Measurements from ENCODE around the gene CEP170. TPM values are rescaled to one million over a fixed set of nuclear protein-coding genes. Genes with fewer than 3 reads are reported as not detected.
"Not testable (repeated sequence)": the region's sequence is repeated elsewhere in the genome, so short reads cannot be mapped to it uniquely, and the experiment has no call there.

Gene CEP170
- total RNA-seq, 1 experiment from 2014 or later = 105 TPM

GRCh38 chr1:243183176-243183575 is 71.9 kb downstream of the CEP170 start:
- DNase-seq (ENCODE audit: low read depth) = peak; percentile 66

- peak; percentile 4 for DNase-seq (ENCODE audit: low read depth)
These were observed 75.4 kb downstream of the CEP170 start for GRCh38 chr1:243179720-243180119.

DNA sequence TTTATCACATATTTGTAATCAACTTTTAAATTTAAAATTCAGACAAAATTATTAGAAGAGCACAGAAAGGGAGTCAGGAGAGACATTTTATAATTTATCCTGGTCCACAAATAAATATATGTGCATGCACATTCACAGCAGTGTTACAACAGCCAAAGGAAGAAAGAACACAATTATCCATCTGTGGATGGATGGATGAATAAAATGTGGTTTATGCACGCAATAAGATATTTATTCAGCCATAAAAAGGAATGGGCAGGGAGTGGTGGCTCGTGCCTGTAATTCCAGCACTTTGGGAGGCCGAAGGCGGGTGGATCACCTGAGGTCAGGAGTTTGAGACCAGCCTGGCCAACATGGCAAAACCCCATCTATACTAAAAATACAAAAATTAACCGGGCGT is 77.3 kb downstream of the CEP170 start:
- not testable (repeated sequence) for DNase-seq (ENCODE audit: low read depth)

GRCh38 chr1:243173758-243174369 is 81.2 kb downstream of the CEP170 start:
- DNase-seq (ENCODE audit: low read depth) = not testable (repeated sequence)

- not testable (repeated sequence) for DNase-seq (ENCODE audit: low read depth)
These were observed 90.2 kb downstream of the CEP170 start for GRCh38 chr1:243164911-243165310.

- DNase-seq (ENCODE audit: low read depth) = not testable (repeated sequence)
These were observed 104.2 kb downstream of the CEP170 start for GRCh38 chr1:243150906-243151305.

DNA sequence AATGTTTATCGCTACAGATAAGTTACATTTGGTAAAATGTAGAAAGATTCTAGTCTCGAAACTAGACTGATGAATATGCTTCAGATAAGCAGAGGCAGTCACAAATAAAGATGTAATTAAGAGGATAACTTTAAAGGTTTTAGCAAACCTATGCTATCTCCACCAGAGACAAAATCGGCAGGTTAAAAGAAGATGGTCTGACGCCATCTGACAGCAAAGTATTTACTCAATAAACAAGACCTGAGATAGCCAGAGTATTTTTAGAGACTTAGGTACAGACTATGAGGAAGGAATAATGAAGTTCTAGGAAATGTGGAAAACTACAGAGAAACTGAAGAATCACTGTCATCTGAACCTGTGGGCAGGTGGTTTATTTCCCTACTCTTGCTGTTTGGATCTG is 106.0 kb downstream of the CEP170 start:
- not testable (repeated sequence) for DNase-seq (ENCODE audit: low read depth)

GRCh38 chr1:243147351-243147750 is 107.7 kb downstream of the CEP170 start:
- not testable (repeated sequence) for DNase-seq (ENCODE audit: low read depth)

DNA sequence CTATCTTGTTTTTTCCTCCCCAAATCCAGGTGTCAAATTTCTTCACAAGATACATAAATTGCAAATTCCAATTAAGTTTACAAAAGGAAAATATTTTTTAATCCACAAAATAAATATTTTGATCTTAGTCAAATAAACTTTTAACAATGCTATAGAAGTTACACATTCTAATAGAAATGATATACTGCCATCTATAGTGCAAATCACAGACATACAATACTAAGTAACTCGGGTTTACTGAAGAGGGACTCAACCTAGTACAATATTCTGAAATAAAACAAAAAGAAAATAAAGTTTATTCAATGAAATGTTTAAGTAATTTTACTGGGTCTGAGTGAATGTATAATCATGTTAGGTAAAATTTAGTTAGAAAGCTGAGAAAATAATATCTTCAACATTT is 114.6 kb downstream of the CEP170 start:
- DNase-seq (ENCODE audit: low read depth) = not testable (repeated sequence)

- not testable (repeated sequence) for DNase-seq (ENCODE audit: low read depth)
These were observed 132.1 kb downstream of the CEP170 start for GRCh38 chr1:243122876-243123409.

DNA sequence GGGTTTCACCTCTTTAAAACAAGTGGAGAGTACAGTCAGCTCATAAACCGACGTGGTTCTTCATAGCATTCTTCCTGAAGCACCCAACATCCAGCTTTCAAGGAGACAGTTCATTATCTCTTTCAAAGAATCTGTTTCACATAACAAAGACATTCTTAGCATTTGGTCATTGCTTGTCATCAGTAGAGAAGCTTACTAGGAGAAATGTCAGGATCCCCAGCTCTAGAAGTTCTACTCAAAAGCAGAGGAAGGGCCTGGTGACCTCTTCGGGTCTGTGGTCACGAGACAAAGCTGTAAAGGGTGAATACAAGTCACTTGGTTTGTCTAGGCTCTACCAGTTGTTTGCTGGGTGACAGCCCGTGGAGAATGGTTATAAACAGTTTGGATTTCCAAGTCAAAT is 133.1 kb downstream of the CEP170 start:
- DNase-seq (ENCODE audit: low read depth) = not testable (repeated sequence)

- not testable (repeated sequence) for DNase-seq (ENCODE audit: low read depth)
These were observed 136.3 kb downstream of the CEP170 start for GRCh38 chr1:243118601-243119322.

DNA sequence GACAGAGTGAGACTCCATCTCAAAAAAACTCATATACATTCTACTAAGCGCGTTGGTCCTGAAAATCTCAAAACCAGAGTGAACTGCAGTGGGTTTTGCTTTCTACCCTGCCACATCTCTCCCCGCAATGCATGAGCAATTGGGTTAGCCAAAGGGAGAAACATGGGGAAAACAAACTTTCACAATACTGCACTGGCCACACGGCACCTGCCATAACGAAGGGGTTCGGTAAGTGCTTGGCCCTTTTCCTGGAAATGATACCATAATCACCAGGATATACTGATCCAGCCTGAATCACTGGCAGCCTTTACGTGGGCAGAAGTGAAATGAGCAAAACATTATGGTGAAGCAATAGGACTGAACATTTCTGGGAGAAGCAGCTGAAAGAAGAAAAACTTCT is 138.9 kb downstream of the CEP170 start:
- peak; percentile 76 for DNase-seq (ENCODE audit: low read depth)

DNA sequence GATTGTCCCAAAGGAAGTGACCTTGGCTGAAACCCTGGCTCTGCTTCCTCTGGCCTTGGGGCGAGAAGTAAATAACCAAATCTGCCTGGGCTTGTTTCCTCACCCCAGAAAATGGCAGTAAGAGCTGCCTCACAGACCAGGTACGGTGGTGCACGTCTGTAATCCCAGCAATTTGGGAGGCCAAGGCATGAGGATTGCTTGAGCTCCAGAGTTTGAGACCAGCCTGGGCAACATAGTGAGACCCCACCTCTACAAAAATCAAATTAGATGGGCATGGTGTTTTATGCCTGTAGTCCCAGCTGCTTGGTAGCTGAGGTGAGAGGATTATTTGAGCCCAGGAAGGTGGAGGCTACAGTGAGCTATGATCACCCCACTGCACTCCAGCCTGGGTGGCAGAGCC is 140.3 kb downstream of the CEP170 start:
- not testable (repeated sequence) for DNase-seq (ENCODE audit: low read depth)

DNA sequence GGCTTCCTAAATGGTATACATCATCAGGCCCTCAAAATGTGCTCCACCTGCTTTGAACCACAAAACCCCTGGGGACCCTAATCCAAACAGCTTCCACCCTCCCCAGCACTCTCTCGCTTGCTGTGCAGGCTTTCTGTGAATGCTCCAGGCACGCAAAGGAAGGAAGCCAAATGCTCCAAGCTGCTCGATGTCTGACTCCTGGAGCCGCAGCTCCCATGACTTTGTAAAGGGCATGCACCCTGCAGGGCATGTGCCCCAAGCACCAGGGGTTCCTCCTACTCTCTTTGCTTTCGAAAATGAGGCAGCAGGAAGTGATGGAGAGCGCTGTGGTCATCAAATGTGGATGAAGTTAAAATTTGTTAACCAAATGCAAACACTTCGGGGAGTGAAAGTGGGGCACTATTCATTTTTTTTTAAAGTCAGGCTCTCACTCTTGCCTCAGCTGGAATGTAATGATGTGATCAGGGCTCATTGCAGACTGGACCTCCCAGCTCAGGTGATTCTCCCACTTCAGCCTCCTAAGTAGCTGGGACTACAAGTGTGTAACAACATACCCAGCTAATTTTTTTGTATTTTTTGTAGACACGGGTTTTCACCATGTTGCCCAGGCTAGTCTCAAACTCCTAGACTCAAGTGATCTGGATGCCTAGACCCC is 140.9 kb downstream of the CEP170 start:
- DNase-seq (ENCODE audit: low read depth) = peak; percentile 96

DNA sequence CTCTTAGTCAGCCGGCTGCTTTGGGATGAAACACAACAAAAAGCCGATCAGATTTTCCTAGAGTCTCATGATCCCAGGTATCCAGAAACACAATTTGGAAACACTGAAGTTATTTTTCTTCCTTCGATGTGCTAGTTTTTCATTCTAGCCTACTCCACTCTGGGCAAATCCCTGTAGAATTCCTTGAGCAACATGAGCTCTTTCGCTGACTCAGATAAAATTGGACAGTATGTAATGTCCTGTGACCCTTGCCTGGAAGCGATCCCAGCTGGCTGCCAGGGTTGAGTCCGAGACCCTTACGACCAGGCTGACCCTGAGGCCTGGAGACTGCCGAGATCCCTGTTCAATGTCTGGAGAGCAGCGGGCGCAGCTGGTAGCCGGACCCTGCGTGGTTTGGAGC is 147.9 kb downstream of the CEP170 start:
- DNase-seq (ENCODE audit: low read depth) = not testable (repeated sequence)

GRCh38 chr1:243105652-243106332 is 149.3 kb downstream of the CEP170 start:
- not testable (repeated sequence) for DNase-seq (ENCODE audit: low read depth)

DNA sequence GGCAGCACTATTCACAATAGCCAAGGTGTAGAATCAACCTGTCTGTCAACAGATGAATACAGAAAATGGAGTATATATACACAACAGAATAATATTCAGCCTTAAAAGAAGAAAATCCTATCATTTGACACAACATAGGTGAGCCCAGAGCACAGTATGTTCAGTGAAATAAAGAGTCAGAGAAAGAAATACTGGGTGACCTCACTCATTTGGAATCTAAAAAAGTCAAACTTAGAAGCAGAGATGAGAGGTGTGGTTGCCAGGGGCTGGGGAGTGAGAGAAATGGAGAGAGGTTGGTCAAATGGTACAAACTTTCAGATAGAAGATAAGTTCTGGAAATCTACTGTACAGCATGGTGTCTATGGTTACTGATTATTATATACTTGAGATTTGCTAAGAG is 150.0 kb downstream of the CEP170 start:
- DNase-seq (ENCODE audit: low read depth) = peak; percentile 24

DNA sequence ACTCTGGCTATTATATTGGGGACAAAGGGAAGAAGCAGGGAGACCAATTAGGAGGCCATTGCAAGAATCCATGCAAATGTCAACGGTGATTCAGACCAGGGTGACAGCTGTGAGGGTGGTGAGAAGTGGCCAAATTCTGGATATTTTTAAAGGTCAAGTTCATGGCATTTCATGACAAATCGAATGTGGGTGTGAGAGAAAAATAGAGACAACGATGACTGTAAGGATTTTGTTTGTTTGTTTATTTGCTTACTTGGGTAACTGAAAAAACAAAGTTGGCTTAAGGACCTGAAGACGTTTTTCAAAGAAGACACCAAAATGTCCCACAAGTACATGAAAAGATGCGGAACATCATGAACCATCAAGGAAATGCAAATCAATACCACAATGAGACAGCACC is 150.6 kb downstream of the CEP170 start:
- peak; percentile 32 for DNase-seq (ENCODE audit: low read depth)

- DNase-seq (ENCODE audit: low read depth) = not testable (repeated sequence)
These were observed 153.5 kb downstream of the CEP170 start for GRCh38 chr1:243101551-243102050.

GRCh38 chr1:243087368-243087767 is 167.7 kb downstream of the CEP170 start:
- DNase-seq (ENCODE audit: low read depth) = not testable (repeated sequence)

Measured in LHCN-M2 (cell line).